SK-N-SH (cell line): ENCODE measurements around the gene RBM28. TPM values are rescaled to one million over a fixed set of nuclear protein-coding genes. Genes with fewer than 3 reads are reported as not detected.
A peak's percentile ranks its signal among the peaks of the same experiment; 100 is the strongest.

Source experiments
- CTCF ChIA-PET: fragments of 300-600, 350-600 bp; formaldehyde crosslinking; extraction: SDS; loops from one replicate; lab custom pipeline; 2021; lab: Yijun Ruan, JAX
- POLR2A ChIA-PET: fragments of 350-600 bp; sonication (Branson Sonifier 250); formaldehyde crosslinking; extraction: SDS; loops from one replicate; lab custom pipeline; 2020; ENCODE audit warnings: antibody characterized with exemption, inconsistent platforms; lab: Yijun Ruan, JAX
- DNase-seq: peaks from one replicate; pipeline ENCODE4 v3.0.0; 2012
- H2AFZ ChIP-seq: fragments of 200-600 bp; sonication (generic); 2 replicates; pipeline ENCODE4 v1.8.1; 2016; ENCODE audit warnings: antibody characterized with exemption, mild to moderate bottlenecking, low read depth
- H3F3A ChIP-seq: fragments of 200-600 bp; sonication (generic); replicated peaks from 2 replicates; pipeline ENCODE3; 2016; ENCODE audit warnings: antibody characterized with exemption, mild to moderate bottlenecking; ENCODE audit not compliant: insufficient read depth
- H3K27ac ChIP-seq, 2 experiments: fragments of 200-500 bp in 1 of 2; fragments of 200-600 bp in 1 of 2; sonication (Bioruptor generic) in 1 of 2; sonication (generic), shearing (Covaris generic) in 1 of 2; 2 replicates each; pipeline versions ENCODE4 v1.5.1 to v1.6.1; 2014 to 2016; ENCODE audit warnings: low read depth in 2 of 2, inconsistent platforms in 1 of 2, low read length in 1 of 2, mild to moderate bottlenecking in 1 of 2, mixed read lengths in 1 of 2
- H3K27me3 ChIP-seq: fragments of 200-600 bp; sonication (generic), shearing (Covaris generic); 2 replicates; pipeline ENCODE4 v1.6.1; 2016; ENCODE audit warnings: mixed run types; ENCODE audit not compliant: insufficient read depth
- H3K36me3 ChIP-seq, 2 experiments: fragments of 200-500 bp in 1 of 2; fragments of 200-600 bp in 1 of 2; sonication (Bioruptor generic) in 1 of 2; sonication (generic) in 1 of 2; replicated peaks in 1 of 2; 2 replicates each; pipeline versions ENCODE3 to v1.5.1; 2014 to 2016; ENCODE audit warnings: low read length in 1 of 2, mild to moderate bottlenecking in 1 of 2; ENCODE audit not compliant: insufficient read depth in 2 of 2, control insufficient read depth in 1 of 2
- H3K4me1 ChIP-seq, 2 experiments: fragments of 200-500 bp in 1 of 2; fragments of 200-600 bp in 1 of 2; sonication (Bioruptor generic) in 1 of 2; sonication (generic), shearing (Covaris generic) in 1 of 2; 2 replicates each; pipeline versions ENCODE4 v1.5.1 to v1.6.1; 2014 to 2016; ENCODE audit warnings: low read depth in 1 of 2, low read length in 1 of 2, mixed run types in 1 of 2; ENCODE audit not compliant: insufficient read depth in 2 of 2, control insufficient read depth in 1 of 2
- H3K4me2 ChIP-seq: fragments of 200-600 bp; sonication (generic), shearing (Covaris generic); 2 replicates; pipeline ENCODE4 v1.6.1; 2017; ENCODE audit warnings: mixed run types
- H3K4me3 ChIP-seq, 2 experiments: fragments of 200-500 bp in 1 of 2; fragments of 200-600 bp in 1 of 2; sonication (Bioruptor generic) in 1 of 2; sonication (generic), shearing (Covaris generic) in 1 of 2; 2 replicates each; pipeline versions ENCODE4 v1.5.1 to v1.8.1; 2014 to 2016; ENCODE audit warnings: low read depth in 2 of 2, inconsistent platforms in 1 of 2, low read length in 1 of 2, mild to moderate bottlenecking in 1 of 2, mixed read lengths in 1 of 2, moderate library complexity in 1 of 2
- H3K79me2 ChIP-seq: fragments of 200-600 bp; sonication (generic); 2 replicates; pipeline ENCODE4 v1.8.1; 2017; ENCODE audit warnings: mild to moderate bottlenecking; ENCODE audit not compliant: insufficient read depth
- H3K9ac ChIP-seq: fragments of 200-600 bp; sonication (generic); 2 replicates; pipeline ENCODE4 v1.6.1; 2017; ENCODE audit warnings: mixed run types
- H3K9me2 ChIP-seq: fragments of 200-600 bp; sonication (generic); 2 replicates; pipeline ENCODE4 v1.6.1; 2017; ENCODE audit warnings: mixed run types
- H3K9me3 ChIP-seq: fragments of 200-600 bp; sonication (generic); 2 replicates; pipeline ENCODE4 v1.6.1; 2017; ENCODE audit warnings: mixed run types, mild to moderate bottlenecking, moderate library complexity
- H4K20me1 ChIP-seq: fragments of 200-600 bp; sonication (generic); 2 replicates; pipeline ENCODE4 v1.6.1; 2017; ENCODE audit warnings: mild to moderate bottlenecking, mixed run types; ENCODE audit not compliant: insufficient read depth
- ELF1 ChIP-seq: IDR thresholded peaks from 2 replicates; pipeline ENCODE4 v1.4.0; 2012
- EP300 ChIP-seq, 2 experiments: IDR thresholded peaks; 2 replicates each; pipeline versions ENCODE4 v1.4.0 to v1.6.1; 2012; ENCODE audit warnings: borderline replicate concordance in 1 of 2, low read depth in 1 of 2, low read length in 1 of 2
- EZH2phosphoT487 ChIP-seq: fragments of 200-600 bp; sonication (generic); IDR thresholded peaks from 2 replicates; pipeline ENCODE4 v1.6.1; 2017; ENCODE audit warnings: low read depth, mixed run types, mild to moderate bottlenecking, antibody characterized with exemption, moderate library complexity, borderline replicate concordance
- FOSL2 ChIP-seq: IDR thresholded peaks from 2 replicates; pipeline ENCODE4 v1.4.0; 2012; ENCODE audit warnings: low read depth, mild to moderate bottlenecking, moderate library complexity, borderline replicate concordance
- FOXM1 ChIP-seq: IDR thresholded peaks from 2 replicates; pipeline ENCODE4 v1.4.0; 2012; ENCODE audit warnings: low read depth, mild to moderate bottlenecking
- GATA2 ChIP-seq: sonication (generic); formaldehyde crosslinking; IDR thresholded peaks from 2 replicates; pipeline ENCODE4 v1.5.0; 2020; ENCODE audit warnings: mild to moderate bottlenecking, missing genetic modification reagents
- MXI1 ChIP-seq: IDR thresholded peaks from 2 replicates; pipeline ENCODE4 v1.6.1; 2012; ENCODE audit warnings: mild to moderate bottlenecking, low read depth, low read length, improper control_type of control experiment
- NFIC ChIP-seq: IDR thresholded peaks from 2 replicates; pipeline ENCODE4 v1.4.0; 2012; ENCODE audit warnings: borderline replicate concordance
- POLR2AphosphoS5 ChIP-seq: IDR thresholded peaks from 2 replicates; pipeline ENCODE4 v1.6.1; 2012; ENCODE audit warnings: low read depth, low read length
- RAD21 ChIP-seq: IDR thresholded peaks from 2 replicates; pipeline ENCODE4 v1.6.1; 2012; ENCODE audit warnings: mild to moderate bottlenecking, low read length
- RCOR1 ChIP-seq: fragments of 150-350 bp; IDR thresholded peaks from 2 replicates; pipeline ENCODE4 v1.6.1; 2017; ENCODE audit warnings: antibody characterized with exemption, low read length
- RXRA ChIP-seq: IDR thresholded peaks from 2 replicates; pipeline ENCODE4 v1.4.0; 2012; ENCODE audit warnings: low read depth, mild to moderate bottlenecking, borderline replicate concordance
- TAF1 ChIP-seq: IDR thresholded peaks from 2 replicates; pipeline ENCODE4 v1.6.1; 2012; ENCODE audit warnings: low read depth, mild to moderate bottlenecking, low read length, moderate library complexity, borderline replicate concordance
- YY1 ChIP-seq: IDR thresholded peaks from 2 replicates; pipeline ENCODE4 v1.4.0; 2012; ENCODE audit warnings: low read depth, mild to moderate bottlenecking
- polyA plus RNA-seq, 3 experiments: library from polyadenylated mRNA; depleted of rRNA; stranded (reverse); fragments of >200 nt; gene quantifications; 2 replicates each; pipeline ENCODE4 v1.2.3, GENCODE V29; 2012
- TF ChIP-seq, protein P1 (sequence below): IDR thresholded peaks from 2 replicates; pipeline ENCODE4 v1.6.1; 2012; ENCODE audit warnings: mild to moderate bottlenecking, low read depth, low read length, moderate library complexity

Gene RBM28
- polyA plus RNA-seq, 1 of the 3 experiments (the other 2 are of a cell fraction): 29.1 TPM

DNA sequence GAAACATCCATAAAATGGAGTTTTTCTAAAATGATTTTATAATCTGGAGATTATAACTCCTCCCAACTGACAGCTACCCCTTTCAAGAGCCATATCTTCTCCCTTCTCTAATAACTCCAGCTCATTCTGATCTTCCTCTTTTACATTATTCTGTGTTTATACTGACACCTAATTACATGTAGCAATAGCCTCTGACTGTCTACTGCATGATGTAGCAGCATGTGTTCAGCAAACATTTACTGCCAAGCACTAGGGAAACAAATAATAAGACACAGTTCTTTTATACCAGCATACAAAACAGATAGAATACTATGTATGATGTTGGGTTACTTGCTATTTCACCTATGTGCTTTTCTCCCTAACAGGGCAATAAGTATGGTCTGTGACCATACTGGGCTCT, 20.7 kb downstream of the RBM28 start:
- no peak overlapping the region for H3K9ac ChIP-seq
- H3K27me3 ChIP-seq: no peaks in the 10 kb centered on the region
- peaks cover 18% of the 10 kb centered on the region for H3F3A ChIP-seq
- no peaks in the 10 kb centered on the region for H4K20me1 ChIP-seq
- peaks cover 77 to 79% of the 10 kb centered on the region in 2 experiments for H3K36me3 ChIP-seq
- no peak overlapping the region for H3K4me3 ChIP-seq
- TF ChIP-seq ELF1 (no peak), TAF1 (no peak), EZH2phosphoT487 (no peak), RCOR1 (no peak), GATA2 (CRISPR knock-in tag) (no peak), YY1 (no peak), EP300 (IDR thresholded peaks at IDR 0.05; ENCODE audit: borderline replicate concordance in 1 of 2, low read depth in 1 of 2, low read length in 1 of 2) (no peak), FOSL2 (no peak), MXI1 (no peak), RXRA (no peak), POLR2AphosphoS5 (no peak), FOXM1 (no peak), RAD21 (no peak), NFIC (no peak)
- TF ChIP-seq, protein P1, sequence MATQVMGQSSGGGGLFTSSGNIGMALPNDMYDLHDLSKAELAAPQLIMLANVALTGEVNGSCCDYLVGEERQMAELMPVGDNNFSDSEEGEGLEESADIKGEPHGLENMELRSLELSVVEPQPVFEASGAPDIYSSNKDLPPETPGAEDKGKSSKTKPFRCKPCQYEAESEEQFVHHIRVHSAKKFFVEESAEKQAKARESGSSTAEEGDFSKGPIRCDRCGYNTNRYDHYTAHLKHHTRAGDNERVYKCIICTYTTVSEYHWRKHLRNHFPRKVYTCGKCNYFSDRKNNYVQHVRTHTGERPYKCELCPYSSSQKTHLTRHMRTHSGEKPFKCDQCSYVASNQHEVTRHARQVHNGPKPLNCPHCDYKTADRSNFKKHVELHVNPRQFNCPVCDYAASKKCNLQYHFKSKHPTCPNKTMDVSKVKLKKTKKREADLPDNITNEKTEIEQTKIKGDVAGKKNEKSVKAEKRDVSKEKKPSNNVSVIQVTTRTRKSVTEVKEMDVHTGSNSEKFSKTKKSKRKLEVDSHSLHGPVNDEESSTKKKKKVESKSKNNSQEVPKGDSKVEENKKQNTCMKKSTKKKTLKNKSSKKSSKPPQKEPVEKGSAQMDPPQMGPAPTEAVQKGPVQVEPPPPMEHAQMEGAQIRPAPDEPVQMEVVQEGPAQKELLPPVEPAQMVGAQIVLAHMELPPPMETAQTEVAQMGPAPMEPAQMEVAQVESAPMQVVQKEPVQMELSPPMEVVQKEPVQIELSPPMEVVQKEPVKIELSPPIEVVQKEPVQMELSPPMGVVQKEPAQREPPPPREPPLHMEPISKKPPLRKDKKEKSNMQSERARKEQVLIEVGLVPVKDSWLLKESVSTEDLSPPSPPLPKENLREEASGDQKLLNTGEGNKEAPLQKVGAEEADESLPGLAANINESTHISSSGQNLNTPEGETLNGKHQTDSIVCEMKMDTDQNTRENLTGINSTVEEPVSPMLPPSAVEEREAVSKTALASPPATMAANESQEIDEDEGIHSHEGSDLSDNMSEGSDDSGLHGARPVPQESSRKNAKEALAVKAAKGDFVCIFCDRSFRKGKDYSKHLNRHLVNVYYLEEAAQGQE: no peak
- no peaks in the 10 kb centered on the region for H3K9me2 ChIP-seq
- H3K79me2 ChIP-seq: no peaks in the 10 kb centered on the region
- ChIA-PET POLR2A (interaction anchor here (1.3 to 1.5 kb wide), 2 partner anchors 21 to 56 kb away, joined by 3 to 4 read pairs; partner anchors contain the start of gene RBM28), CTCF (interaction anchor here (1.0 to 6.1 kb wide), 11 partner anchors 8 to 614 kb away, joined by 3 to 29 read pairs (median 8); partner anchors contain the start of gene RBM28)
- no peak overlapping the region for H2AFZ ChIP-seq
- no peaks in the 10 kb centered on the region for H3K9me3 ChIP-seq
- H3K27ac ChIP-seq: peak overlapping the region in 1 of 2 experiments; percentile 56; a peak in 2 of 4 replicates
- no peak for DNase-seq
- H3K4me2 ChIP-seq: no peak overlapping the region
- H3K4me1 ChIP-seq: peaks cover 0 to 6% of the 10 kb centered on the region in 2 experiments; a peak in 2 of 4 replicates
